WTC11 (cell line): Measurements from ENCODE around the gene PGF. TPM values are rescaled to one million over a fixed set of nuclear protein-coding genes. Genes with fewer than 3 reads are reported as not detected.

ENCODE experiments used
- ATAC-seq: fragments of 200-7000 bp; cut with Tn5 transposase; 2 replicates; pipeline ENCODE4 v1.10.0; 2021; ENCODE audit warnings: mild to moderate bottlenecking, moderate library complexity
- CTCF ChIA-PET: fragments of 300-600 bp; sonication (Branson Sonifier 250); formaldehyde crosslinking; loops from one replicate; lab custom pipeline; 2021; ENCODE audit warnings: antibody characterized with exemption; lab: Charles Lee
- POLR2A ChIA-PET: fragments of 350-600 bp; sonication (Branson Sonifier 250); formaldehyde crosslinking; loops from one replicate; lab custom pipeline; 2021; ENCODE audit warnings: antibody characterized with exemption; lab: Charles Lee
- DNase-seq: peaks from one replicate; pipeline ENCODE4 v3.0.0; 2021; ENCODE audit warnings: low spot score
- H3K27ac Mint-ChIP-seq: 2 replicates; pipeline ENCODE4 v1.8.0; 2021; ENCODE audit warnings: mixed read lengths
- H3K27me3 Mint-ChIP-seq: 2 replicates; pipeline ENCODE4 v1.8.0; 2021; ENCODE audit warnings: low read depth, mild to moderate bottlenecking, moderate library complexity, mixed read lengths
- H3K36me3 Mint-ChIP-seq: 2 replicates; pipeline ENCODE4 v1.8.0; 2021; ENCODE audit warnings: mixed read lengths
- H3K4me1 Mint-ChIP-seq: 2 replicates; pipeline ENCODE4 v1.8.0; 2022; ENCODE audit warnings: mixed read lengths
- H3K4me3 Mint-ChIP-seq: 2 replicates; pipeline ENCODE4 v1.8.0; 2021; ENCODE audit warnings: mild to moderate bottlenecking, moderate library complexity, mixed read lengths
- H3K9me3 Mint-ChIP-seq: 2 replicates; pipeline ENCODE4 v1.8.0; 2021; ENCODE audit warnings: mixed read lengths
- CBFB ChIP-seq: sonication (generic); formaldehyde crosslinking; IDR thresholded peaks from 2 replicates; pipeline ENCODE4 v1.8.1; 2022; ENCODE audit warnings: mild to moderate bottlenecking, low read depth, missing genetic modification reagents
- E2F5 ChIP-seq: sonication (generic); formaldehyde crosslinking; IDR thresholded peaks from 2 replicates; pipeline ENCODE4 v1.8.1; 2022; ENCODE audit warnings: mild to moderate bottlenecking, moderate library complexity, missing genetic modification reagents
- EMX1 ChIP-seq: fragments of 250-450 bp; sonication (Bioruptor Pico); IDR thresholded peaks from 2 replicates; pipeline ENCODE4 v1.8.0; 2021; ENCODE audit warnings: mild to moderate bottlenecking
- ERG ChIP-seq: fragments of 250-450 bp; sonication (Bioruptor Pico); IDR thresholded peaks from 2 replicates; pipeline ENCODE4 v1.8.0; 2021; ENCODE audit warnings: mild to moderate bottlenecking
- FOXK1 ChIP-seq: sonication (generic); formaldehyde crosslinking; IDR thresholded peaks from 2 replicates; pipeline ENCODE4 v1.8.0; 2022; ENCODE audit warnings: mild to moderate bottlenecking, moderate library complexity, missing genetic modification reagents
- FOXP1 ChIP-seq: sonication (generic); formaldehyde crosslinking; IDR thresholded peaks from 2 replicates; pipeline ENCODE4 v1.8.0; 2022; ENCODE audit warnings: missing genetic modification reagents, mild to moderate bottlenecking, moderate library complexity, borderline replicate concordance
- GABPB1 ChIP-seq: sonication (generic); formaldehyde crosslinking; IDR thresholded peaks from 2 replicates; pipeline ENCODE4 v1.8.1; 2023; ENCODE audit warnings: mild to moderate bottlenecking, missing genetic modification reagents
- GRHL2 ChIP-seq: fragments of 250-450 bp; sonication (Bioruptor Pico); IDR thresholded peaks from 2 replicates; pipeline ENCODE4 v1.8.0; 2022; ENCODE audit warnings: mild to moderate bottlenecking, moderate library complexity; ENCODE audit not compliant: insufficient replicate concordance, severe bottlenecking
- IRF2 ChIP-seq: sonication (generic); formaldehyde crosslinking; IDR thresholded peaks from 2 replicates; pipeline ENCODE4 v1.8.0; 2022; ENCODE audit warnings: low read depth, missing genetic modification reagents, borderline replicate concordance
- MXD4 ChIP-seq: fragments of 250-450 bp; sonication (Bioruptor Pico); IDR thresholded peaks from 2 replicates; pipeline ENCODE4 v1.8.0; 2021; ENCODE audit warnings: mild to moderate bottlenecking, moderate library complexity, borderline replicate concordance
- NR1H2 ChIP-seq: sonication (generic); formaldehyde crosslinking; IDR thresholded peaks from 2 replicates; pipeline ENCODE4 v1.9.0; 2021; ENCODE audit warnings: mild to moderate bottlenecking, moderate library complexity, missing genetic modification reagents
- SP1 ChIP-seq: sonication (generic); formaldehyde crosslinking; conservative IDR thresholded peaks from 2 replicates; pipeline ENCODE4 v1.8.1; 2022; ENCODE audit warnings: missing genetic modification reagents
- ZMAT4 ChIP-seq: fragments of 250-450 bp; sonication (Bioruptor Pico); IDR thresholded peaks from 2 replicates; pipeline ENCODE4 v1.9.0; 2021; ENCODE audit warnings: mild to moderate bottlenecking
- ZNF219 ChIP-seq: sonication (generic); formaldehyde crosslinking; IDR thresholded peaks from 2 replicates; pipeline ENCODE4 v1.8.0; 2023; ENCODE audit warnings: missing genetic modification reagents, mild to moderate bottlenecking, borderline replicate concordance
- ZNF232 ChIP-seq: sonication (generic); formaldehyde crosslinking; IDR thresholded peaks from 2 replicates; pipeline ENCODE4 v1.8.0; 2022; ENCODE audit warnings: mild to moderate bottlenecking, missing genetic modification reagents
- ZNF263 ChIP-seq: sonication (generic); formaldehyde crosslinking; IDR thresholded peaks from 2 replicates; pipeline ENCODE4 v1.8.1; 2022; ENCODE audit warnings: low read depth, mild to moderate bottlenecking, moderate library complexity, missing genetic modification reagents
- ZNF317 ChIP-seq: sonication (generic); formaldehyde crosslinking; IDR thresholded peaks from 2 replicates; pipeline ENCODE4 v1.8.1; 2023; ENCODE audit warnings: low read depth, mild to moderate bottlenecking, moderate library complexity, missing genetic modification reagents, borderline replicate concordance
- total RNA-seq: library from RNA; stranded (reverse); gene quantifications from 3 replicates; pipeline ENCODE4 v1.2.3, GENCODE V29; 2021
- TF ChIP-seq, protein P1 (sequence below): sonication (generic); formaldehyde crosslinking; conservative IDR thresholded peaks from 2 replicates; pipeline ENCODE4 v1.8.1; 2022; ENCODE audit warnings: mild to moderate bottlenecking, missing genetic modification reagents

Gene PGF
- total RNA-seq, 1 experiment from 2014 or later: 6.7 TPM

- no peak for DNase-seq
- H3K9me3 Mint-ChIP-seq: no peaks in the 10 kb centered on the region
- CTCF ChIA-PET: interaction anchor here (1.2 to 2.7 kb wide), 5 partner anchors 13 to 52 kb away, joined by 4 to 18 read pairs (median 6); no protein-coding TSS in a partner anchor
- peaks cover 12% of the 10 kb centered on the region for H3K4me1 Mint-ChIP-seq
- H3K4me3 Mint-ChIP-seq: no peak overlapping the region
- ATAC-seq: no peak
- peaks cover 79% of the 10 kb centered on the region for H3K36me3 Mint-ChIP-seq
- TF ChIP-seq GABPB1 (no peak), IRF2 (no peak), ZMAT4 (CRISPR knock-in tag) (no peak), FOXP1 (CRISPR knock-in tag) (no peak), FOXK1 (no peak), ZNF263 (no peak), E2F5 (CRISPR knock-in tag) (no peak), EMX1 (CRISPR knock-in tag) (no peak), ZNF317 (CRISPR knock-in tag) (no peak), ZNF219 (CRISPR knock-in tag) (no peak)
- POLR2A ChIA-PET: no interaction called here
- no peak overlapping the region for H3K27ac Mint-ChIP-seq
- H3K27me3 Mint-ChIP-seq: no peaks in the 10 kb centered on the region
These were observed 62.7 kb downstream of the PGF start for GRCh38 chr14:74892745-74893144.

- DNase-seq: no peak
- no peak overlapping the region for H3K4me3 Mint-ChIP-seq
- POLR2A ChIA-PET: no interaction called here
- H3K27ac Mint-ChIP-seq: no peak overlapping the region
- no peaks in the 10 kb centered on the region for H3K9me3 Mint-ChIP-seq
- no peak for ATAC-seq
- H3K27me3 Mint-ChIP-seq: no peaks in the 10 kb centered on the region
- peaks cover 15% of the 10 kb centered on the region for H3K4me1 Mint-ChIP-seq
- CTCF ChIA-PET: interaction anchor here (1.6 to 2.7 kb wide), 3 partner anchors 14 to 31 kb away, joined by 6 to 18 read pairs (median 11); no protein-coding TSS in a partner anchor
- TF ChIP-seq ZNF232: no peak
- TF ChIP-seq E2F5 (CRISPR knock-in tag): no peak
- TF ChIP-seq, protein P1, sequence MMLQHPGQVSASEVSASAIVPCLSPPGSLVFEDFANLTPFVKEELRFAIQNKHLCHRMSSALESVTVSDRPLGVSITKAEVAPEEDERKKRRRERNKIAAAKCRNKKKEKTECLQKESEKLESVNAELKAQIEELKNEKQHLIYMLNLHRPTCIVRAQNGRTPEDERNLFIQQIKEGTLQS: no peak
- TF ChIP-seq CBFB (CRISPR knock-in tag): no peak
- TF ChIP-seq ZNF219 (CRISPR knock-in tag): no peak
- TF ChIP-seq SP1 (CRISPR knock-in tag): no peak
- no peak for TF ChIP-seq NR1H2 (CRISPR knock-in tag)
- TF ChIP-seq MXD4 (CRISPR knock-in tag): no peak
- no peak for TF ChIP-seq GRHL2 (CRISPR knock-in tag)
- TF ChIP-seq ERG: no peak
- H3K36me3 Mint-ChIP-seq: peaks cover 71% of the 10 kb centered on the region
These were observed 63.5 kb downstream of the PGF start for GRCh38 chr14:74891870-74892269.

Other genes with a start within 250 kb of the PGF start
- gene AREL1, start 242.5 kb downstream of the PGF start, total RNA-seq: 32.4 to 37.0 TPM (median 32.7 TPM) in 3 replicates
- gene FCF1, start 242.5 kb downstream of the PGF start, total RNA-seq: 59.4 to 62.2 TPM (median 61.6 TPM) in 3 replicates
- gene YLPM1, start 192.3 kb downstream of the PGF start, total RNA-seq: 65.6 to 67.1 TPM (median 66.6 TPM) in 3 replicates
- 0.04 to 0.27 TPM in 2 of 3 replicates, not detected in the other for gene PROX2, start 79.5 kb downstream of the PGF start, total RNA-seq
- gene DLST, start 73.7 kb downstream of the PGF start, total RNA-seq: 112 to 121 TPM (median 119 TPM) in 3 replicates
- 10.6 to 12.6 TPM (median 12.2 TPM) in 3 replicates for gene RPS6KL1, start 32.3 kb downstream of the PGF start, total RNA-seq
- gene EIF2B2, start 47.3 kb upstream of the PGF start, total RNA-seq: 46.0 to 50.7 TPM (median 50.5 TPM) in 3 replicates
- 16.7 to 18.3 TPM (median 18.2 TPM) in 3 replicates for gene MLH3, start 95.9 kb upstream of the PGF start, total RNA-seq
- gene ACYP1, start 108.4 kb upstream of the PGF start, total RNA-seq: 22.4 to 26.6 TPM (median 23.0 TPM) in 3 replicates
- 1.3 to 1.8 TPM (median 1.6 TPM) in 3 replicates for gene ZC2HC1C, start 114.0 kb upstream of the PGF start, total RNA-seq
- gene NEK9, start 171.5 kb upstream of the PGF start, total RNA-seq: 50.8 to 60.5 TPM (median 59.1 TPM) in 3 replicates
- gene TMED10, start 221.0 kb upstream of the PGF start, total RNA-seq: 214 to 234 TPM (median 220 TPM) in 3 replicates